Liver (tissue), 9 donors: ENCODE measurements around the gene BAZ2B. TPM values are rescaled to one million over a fixed set of nuclear protein-coding genes. Genes with fewer than 3 reads are reported as not detected.

Experiments used
- DNase-seq: peaks from one replicate; pipeline ENCODE4 v3.0.0-alpha.2; 2017; ENCODE audit warnings: low spot score
- H3K27ac ChIP-seq, 2 donors: one replicate each; pipeline ENCODE4 v1.7.0; 2013; ENCODE audit warnings: inconsistent platforms in 2 of 2, low read length in 2 of 2, control low read depth in 1 of 2, low read depth in 1 of 2, mild to moderate bottlenecking in 1 of 2
- H3K27me3 ChIP-seq, 4 donors: one replicate each; pipeline versions ENCODE4 v1.6.1 to v1.7.0; 2013; ENCODE audit warnings: low read length in 3 of 4, inconsistent platforms in 1 of 4, mild to moderate bottlenecking in 1 of 4, moderate library complexity in 1 of 4; ENCODE audit not compliant: control insufficient read depth in 4 of 4, insufficient read depth in 4 of 4
- H3K36me3 ChIP-seq, 4 donors: one replicate each; pipeline versions ENCODE4 v1.6.1 to v1.7.0; 2013; ENCODE audit warnings: low read length in 3 of 4, mild to moderate bottlenecking in 3 of 4, low read depth in 1 of 4, moderate library complexity in 1 of 4; ENCODE audit not compliant: control insufficient read depth in 4 of 4, insufficient read depth in 3 of 4
- H3K4me1 ChIP-seq, 4 donors: one replicate each; pipeline versions ENCODE4 v1.6.1 to v1.7.0; 2013; ENCODE audit warnings: low read length in 3 of 4, mild to moderate bottlenecking in 3 of 4, moderate library complexity in 1 of 4; ENCODE audit not compliant: control insufficient read depth in 4 of 4, insufficient read depth in 4 of 4
- H3K4me3 ChIP-seq, 3 donors: one replicate each; pipeline versions ENCODE4 v1.6.1 to v1.7.0; 2013; ENCODE audit warnings: low read length in 3 of 3, control low read depth in 1 of 3, low read depth in 1 of 3, mild to moderate bottlenecking in 1 of 3
- H3K9ac ChIP-seq, 2 donors: one replicate each; pipeline ENCODE4 v1.7.0; 2013; ENCODE audit warnings: low read length in 2 of 2, mild to moderate bottlenecking in 2 of 2, moderate library complexity in 2 of 2, control low read depth in 1 of 2, low read depth in 1 of 2
- H3K9me3 ChIP-seq, 4 donors: one replicate each; pipeline versions ENCODE4 v1.6.1 to v1.7.0; 2013; ENCODE audit warnings: low read length in 3 of 4; ENCODE audit not compliant: control insufficient read depth in 4 of 4
- EGR1 ChIP-seq, 2 donors: IDR thresholded peaks; 2 replicates each; pipeline ENCODE4 v1.6.1; 2016 to 2018; ENCODE audit warnings: antibody characterized with exemption in 2 of 2, low read depth in 2 of 2
- FOXA1 ChIP-seq: IDR thresholded peaks from 2 replicates; pipeline ENCODE4 v1.6.1; 2016; ENCODE audit warnings: antibody characterized with exemption
- GABPA ChIP-seq, 2 donors: IDR thresholded peaks in 1 of 2; conservative IDR thresholded peaks in 1 of 2; 2 replicates each; pipeline ENCODE4 v1.6.1; 2016; ENCODE audit warnings: antibody characterized with exemption in 2 of 2, mild to moderate bottlenecking in 1 of 2, moderate library complexity in 1 of 2
- HNF4A ChIP-seq, 2 donors: conservative IDR thresholded peaks; 2 replicates each; pipeline ENCODE4 v1.6.1; 2016; ENCODE audit warnings: antibody characterized with exemption in 2 of 2, mild to moderate bottlenecking in 2 of 2
- HNF4G ChIP-seq: IDR thresholded peaks from 2 replicates; pipeline ENCODE4 v1.6.1; 2016; ENCODE audit warnings: antibody characterized with exemption
- JUND ChIP-seq, 2 donors: IDR thresholded peaks; 2 replicates each; pipeline ENCODE4 v1.6.1; 2016; ENCODE audit warnings: antibody characterized with exemption in 2 of 2
- RAD21 ChIP-seq, 2 donors: IDR thresholded peaks; 2 replicates each; pipeline ENCODE4 v1.6.1; 2016; ENCODE audit warnings: antibody characterized with exemption in 2 of 2, mild to moderate bottlenecking in 2 of 2
- RXRA ChIP-seq, 2 donors: IDR thresholded peaks; 2 replicates each; pipeline ENCODE4 v1.6.1; 2017 to 2018; ENCODE audit warnings: antibody characterized with exemption in 2 of 2, mild to moderate bottlenecking in 1 of 2
- SP1 ChIP-seq: IDR thresholded peaks from 2 replicates; pipeline ENCODE4 v1.6.1; 2018; ENCODE audit warnings: antibody characterized with exemption, mild to moderate bottlenecking
- TAF1 ChIP-seq: conservative IDR thresholded peaks from 2 replicates; pipeline ENCODE4 v1.6.1; 2016; ENCODE audit warnings: antibody characterized with exemption, mild to moderate bottlenecking
- YY1 ChIP-seq: IDR thresholded peaks from 2 replicates; pipeline ENCODE4 v1.6.1; 2016; ENCODE audit warnings: antibody characterized with exemption, mild to moderate bottlenecking
- WGBS: extraction: QIAGEN DNeasy Blood & Tissue Kit; methylation state at CpG from one replicate; pipeline ENCODE4 v1.1.7; 2013; 5-methylcytosine and 5-hydroxymethylcytosine counted together
- polyA plus RNA-seq, 2 donors: library from polyadenylated mRNA; stranded (reverse) in 1 of 2; unstranded in 1 of 2; fragments of 200-250 nt in 1 of 2; fragments of >200 nt in 1 of 2; fragmentation: Nextera tagmentation in 1 of 2; extraction: Ambion mirVana in 1 of 2; gene quantifications; one replicate each; pipeline versions ENCODE4 v1.2.1 to v1.2.3, GENCODE V29; 2013 to 2015
- total RNA-seq, 2 donors: library from RNA; depleted of rRNA; stranded (reverse); fragments of >200 nt; gene quantifications; one replicate each; pipeline ENCODE4 v1.2.3, GENCODE V29; 2014
- TF ChIP-seq, protein P1 (sequence below): IDR thresholded peaks from 2 replicates; pipeline ENCODE4 v1.6.1; 2016; ENCODE audit warnings: antibody characterized with exemption, mild to moderate bottlenecking
- TF ChIP-seq, protein P2 (sequence below): IDR thresholded peaks from 2 replicates; pipeline ENCODE4 v1.6.1; 2016; ENCODE audit warnings: antibody characterized with exemption
- donor health status: healthy.
- donor health status: healthy.
- donor health status: healthy.
- donor health status: healthy.
- donor health status: healthy.

Gene BAZ2B
- total and polyA plus RNA-seq, 4 donors: 6.7 to 61.0 (median 24.9) TPM

DNA sequence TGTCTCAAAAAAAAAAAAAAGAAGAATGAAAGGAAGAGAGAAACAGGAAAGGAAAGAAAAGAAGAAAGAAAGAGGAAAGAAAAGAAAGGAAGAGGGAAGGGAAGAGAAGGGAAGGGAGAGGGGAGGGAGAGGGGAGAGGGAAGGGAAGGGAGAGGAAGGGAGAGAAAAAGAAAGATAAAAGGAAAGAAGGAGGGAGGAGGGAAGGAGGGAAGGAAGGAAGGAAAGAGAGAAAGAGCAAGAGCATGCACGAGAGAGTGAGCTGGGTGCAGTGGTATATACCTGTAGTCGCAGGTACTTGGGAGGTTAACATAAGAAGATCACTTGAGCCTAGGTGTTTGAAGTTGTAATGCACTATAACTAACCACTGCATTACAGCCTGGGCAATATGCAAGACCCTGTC is 6.6 kb upstream of the BAZ2B start:
- H3K4me3 ChIP-seq: no peak overlapping the region
- DNase-seq: no peak
- no peaks in the 10 kb centered on the region for H3K36me3 ChIP-seq
- peaks cover 0 to 4% (median 2%) of the 10 kb centered on the region in 4 donors for H3K4me1 ChIP-seq
- H3K27ac ChIP-seq: no peak overlapping the region
- no peaks in the 10 kb centered on the region for H3K9me3 ChIP-seq
- 91% methylated on average over 2 of the region's 2 CpGs for WGBS
- TF ChIP-seq, protein P1, sequence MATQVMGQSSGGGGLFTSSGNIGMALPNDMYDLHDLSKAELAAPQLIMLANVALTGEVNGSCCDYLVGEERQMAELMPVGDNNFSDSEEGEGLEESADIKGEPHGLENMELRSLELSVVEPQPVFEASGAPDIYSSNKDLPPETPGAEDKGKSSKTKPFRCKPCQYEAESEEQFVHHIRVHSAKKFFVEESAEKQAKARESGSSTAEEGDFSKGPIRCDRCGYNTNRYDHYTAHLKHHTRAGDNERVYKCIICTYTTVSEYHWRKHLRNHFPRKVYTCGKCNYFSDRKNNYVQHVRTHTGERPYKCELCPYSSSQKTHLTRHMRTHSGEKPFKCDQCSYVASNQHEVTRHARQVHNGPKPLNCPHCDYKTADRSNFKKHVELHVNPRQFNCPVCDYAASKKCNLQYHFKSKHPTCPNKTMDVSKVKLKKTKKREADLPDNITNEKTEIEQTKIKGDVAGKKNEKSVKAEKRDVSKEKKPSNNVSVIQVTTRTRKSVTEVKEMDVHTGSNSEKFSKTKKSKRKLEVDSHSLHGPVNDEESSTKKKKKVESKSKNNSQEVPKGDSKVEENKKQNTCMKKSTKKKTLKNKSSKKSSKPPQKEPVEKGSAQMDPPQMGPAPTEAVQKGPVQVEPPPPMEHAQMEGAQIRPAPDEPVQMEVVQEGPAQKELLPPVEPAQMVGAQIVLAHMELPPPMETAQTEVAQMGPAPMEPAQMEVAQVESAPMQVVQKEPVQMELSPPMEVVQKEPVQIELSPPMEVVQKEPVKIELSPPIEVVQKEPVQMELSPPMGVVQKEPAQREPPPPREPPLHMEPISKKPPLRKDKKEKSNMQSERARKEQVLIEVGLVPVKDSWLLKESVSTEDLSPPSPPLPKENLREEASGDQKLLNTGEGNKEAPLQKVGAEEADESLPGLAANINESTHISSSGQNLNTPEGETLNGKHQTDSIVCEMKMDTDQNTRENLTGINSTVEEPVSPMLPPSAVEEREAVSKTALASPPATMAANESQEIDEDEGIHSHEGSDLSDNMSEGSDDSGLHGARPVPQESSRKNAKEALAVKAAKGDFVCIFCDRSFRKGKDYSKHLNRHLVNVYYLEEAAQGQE: no peak
- TF ChIP-seq FOXA1 (no peak), TAF1 (no peak), YY1 (no peak)
- H3K27me3 ChIP-seq: no peaks in the 10 kb centered on the region
- H3K9ac ChIP-seq: no peak overlapping the region

DNA sequence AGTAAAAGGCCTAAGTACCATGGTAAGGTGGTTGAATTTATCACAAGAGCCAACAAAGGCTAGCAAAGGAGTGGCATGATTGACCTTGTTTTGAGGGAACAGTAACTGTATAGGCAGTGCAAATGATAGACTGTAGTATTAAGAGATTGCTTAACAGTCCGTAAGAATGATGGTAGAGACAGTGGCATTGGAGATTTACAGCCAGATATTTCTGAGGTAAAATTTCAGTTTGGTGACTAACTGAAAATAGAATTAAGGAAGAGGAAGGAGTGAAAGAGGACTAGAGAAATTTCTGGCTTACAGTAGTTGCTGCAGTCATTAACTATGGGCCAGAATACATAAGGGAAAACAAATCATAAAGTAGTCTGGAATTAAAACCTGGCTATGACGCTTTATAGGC is 4.4 kb upstream of the BAZ2B start:
- DNase-seq: no peak

DNA sequence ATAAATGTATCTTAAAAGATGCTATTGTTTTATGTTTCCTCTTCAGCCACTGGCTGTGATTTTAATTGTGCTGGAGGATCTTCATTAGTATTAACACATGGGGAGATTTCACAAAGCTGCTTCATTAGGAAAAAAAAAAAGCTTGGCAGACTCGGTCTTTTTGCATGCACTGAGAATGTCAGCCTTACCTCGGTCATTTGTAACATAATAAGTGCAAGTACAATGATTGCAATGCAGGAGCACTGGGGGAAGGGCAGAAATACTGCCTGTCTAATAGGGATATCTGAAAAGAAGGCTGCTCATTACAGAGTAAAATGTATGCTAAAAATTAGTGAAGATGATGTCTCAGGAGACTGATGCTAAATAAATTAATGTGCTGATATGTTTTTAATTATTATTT is 1.3 kb upstream of the BAZ2B start:
- peak overlapping the region in 2 of 3 donors; percentile 34 to 87 for H3K4me3 ChIP-seq
- no peaks in the 10 kb centered on the region for H3K9me3 ChIP-seq
- WGBS: 9% methylated on average over 2 of the region's 2 CpGs
- peaks cover 0 to 20% (median 6%) of the 10 kb centered on the region in 4 donors for H3K4me1 ChIP-seq
- peak overlapping the region; percentile 97 for H3K9ac ChIP-seq
- DNase-seq: no peak
- peak; percentile 55 for TF ChIP-seq TAF1
- TF ChIP-seq, protein P2, sequence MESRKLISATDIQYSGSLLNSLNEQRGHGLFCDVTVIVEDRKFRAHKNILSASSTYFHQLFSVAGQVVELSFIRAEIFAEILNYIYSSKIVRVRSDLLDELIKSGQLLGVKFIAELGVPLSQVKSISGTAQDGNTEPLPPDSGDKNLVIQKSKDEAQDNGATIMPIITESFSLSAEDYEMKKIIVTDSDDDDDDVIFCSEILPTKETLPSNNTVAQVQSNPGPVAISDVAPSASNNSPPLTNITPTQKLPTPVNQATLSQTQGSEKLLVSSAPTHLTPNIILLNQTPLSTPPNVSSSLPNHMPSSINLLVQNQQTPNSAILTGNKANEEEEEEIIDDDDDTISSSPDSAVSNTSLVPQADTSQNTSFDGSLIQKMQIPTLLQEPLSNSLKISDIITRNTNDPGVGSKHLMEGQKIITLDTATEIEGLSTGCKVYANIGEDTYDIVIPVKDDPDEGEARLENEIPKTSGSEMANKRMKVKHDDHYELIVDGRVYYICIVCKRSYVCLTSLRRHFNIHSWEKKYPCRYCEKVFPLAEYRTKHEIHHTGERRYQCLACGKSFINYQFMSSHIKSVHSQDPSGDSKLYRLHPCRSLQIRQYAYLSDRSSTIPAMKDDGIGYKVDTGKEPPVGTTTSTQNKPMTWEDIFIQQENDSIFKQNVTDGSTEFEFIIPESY: peak; percentile 10
- peak in 1 of 2 donors; percentile 29 for TF ChIP-seq HNF4A (conservative IDR thresholded peaks at IDR 0.05)
- TF ChIP-seq GABPA (IDR thresholded peaks at IDR 0.05 in 1 of 2, conservative IDR thresholded peaks at IDR 0.05 in 1 of 2): no peak
- TF ChIP-seq JUND (IDR thresholded peaks at IDR 0.05): peak in 1 of 2 donors; percentile 12
- TF ChIP-seq HNF4G: no peak
- TF ChIP-seq SP1: peak; percentile 41
- peak; percentile 67 for TF ChIP-seq YY1
- peak; percentile 31 to 38 for TF ChIP-seq RAD21 (IDR thresholded peaks at IDR 0.05)
- peak in 1 of 2 donors; percentile 35 for TF ChIP-seq RXRA (IDR thresholded peaks at IDR 0.05)
- no peak overlapping the region for H3K27ac ChIP-seq
- no peaks in the 10 kb centered on the region for H3K36me3 ChIP-seq
- no peaks in the 10 kb centered on the region for H3K27me3 ChIP-seq

More for the DNA sequence above, 4.4 kb upstream of the BAZ2B start:
- no peak for TF ChIP-seq RAD21 (IDR thresholded peaks at IDR 0.05)
- TF ChIP-seq EGR1 (IDR thresholded peaks at IDR 0.05; ENCODE audit: low read depth in 2 of 2): no peak
- Histone ChIP-seq H3K9me3 (no peaks in the 10 kb centered on the region), H3K27ac (no peak overlapping the region), H3K4me3 (no peak overlapping the region), H3K4me1 (peaks cover 0 to 10% (median 4%) of the 10 kb centered on the region in 4 donors), H3K27me3 (no peaks in the 10 kb centered on the region), H3K9ac (no peak overlapping the region), H3K36me3 (no peaks in the 10 kb centered on the region)
- 87% methylated on average over 2 of the region's 2 CpGs for WGBS
